HepG2 (cell line): Measurements from ENCODE around the gene TLR3. TPM values are rescaled to one million over a fixed set of nuclear protein-coding genes. Genes with fewer than 3 reads are reported as not detected.

Experiments
- ATAC-seq: fragments of 200-7000 bp; cut with Tn5 transposase; 3 replicates; pipeline ENCODE4 v1.9.1; 2020; ENCODE audit warnings: mild to moderate bottlenecking, moderate library complexity
- Bru-seq: library from RNA; stranded (reverse); fragments of 400-500 nt; gene quantifications from one replicate; lab custom pipeline; 2021; lab: Mats Ljungman, UMichigan
- BruChase-seq, 2 experiments: library from RNA; stranded (reverse); fragments of 400-500 nt; gene quantifications; one replicate each; lab custom pipeline; 2021; lab: Mats Ljungman, UMichigan
- BruUV-seq: library from RNA; stranded (reverse); fragments of 400-500 nt; replicated peaks from 2 replicates; lab custom pipeline; 2021; lab: Mats Ljungman, UMichigan
- CTCF ChIA-PET: fragments of 300-600 bp; formaldehyde crosslinking; extraction: SDS; loops from one replicate; lab custom pipeline; 2021; ENCODE audit warnings: low total read pairs, inconsistent platforms, low intra/inter-chr PET ratio; lab: Yijun Ruan, JAX
- POLR2A ChIA-PET: fragments of 350-600 bp; sonication (Branson Sonifier 250); formaldehyde crosslinking; loops from one replicate; lab custom pipeline; 2020; ENCODE audit warnings: antibody characterized with exemption, inconsistent platforms; lab: Yijun Ruan, JAX
- DNase-seq: peaks from one replicate; pipeline ENCODE4 v3.0.0-alpha.2; 2015; ENCODE audit warnings: low spot score
- FAIRE-seq: peaks from 3 replicates; lab custom pipeline; 2011; peaks lifted over from hg19 to GRCh38; lab: Jason Lieb, UNC
- H2AFZ ChIP-seq: one replicate; pipeline ENCODE4 v1.6.1; 2011; ENCODE audit warnings: low read length, inconsistent platforms
- H3K27ac ChIP-seq: fragments of 300-600 bp; 3 replicates; pipeline ENCODE4 v1.8.0; 2011; ENCODE audit warnings: mixed run types, mild to moderate bottlenecking, mixed read lengths, low read length, inconsistent platforms; ENCODE audit not compliant: insufficient read depth; ENCODE audit errors: extremely low read length
- H3K27me3 ChIP-seq, 2 experiments: fragments of 200-600 bp in 1 of 2; 2 replicates in 1 of 2; 3 replicates in 1 of 2; pipeline versions ENCODE4 v1.6.0 to v1.8.0; 2011; ENCODE audit warnings: low read length in 2 of 2, mild to moderate bottlenecking in 2 of 2, moderate library complexity in 2 of 2, inconsistent platforms in 1 of 2; ENCODE audit not compliant: insufficient read depth in 2 of 2, control insufficient read depth in 1 of 2
- H3K36me3 ChIP-seq, 2 experiments: fragments of 200-600 bp in 1 of 2; replicated peaks in 1 of 2; 2 replicates in 1 of 2; 3 replicates in 1 of 2; pipeline versions ENCODE4 v1.5.1 to v1.8.0; 2011; ENCODE audit warnings: low read length in 2 of 2, inconsistent platforms in 1 of 2; ENCODE audit not compliant: insufficient read depth in 2 of 2, control insufficient read depth in 1 of 2
- H3K4me1 ChIP-seq: 2 replicates; pipeline ENCODE4 v1.5.1; 2012; ENCODE audit warnings: low read length, inconsistent platforms; ENCODE audit not compliant: insufficient read depth
- H3K4me2 ChIP-seq: 2 replicates; pipeline ENCODE4 v1.6.0; 2011; ENCODE audit warnings: low read depth, low read length, inconsistent platforms
- H3K4me3 ChIP-seq, 3 experiments: fragments of 200-600 bp in 1 of 3; sonication (generic), shearing (Covaris generic) in 1 of 3; replicated peaks in 1 of 3; 2 replicates each; pipeline ENCODE4 v1.5.1; 2011 to 2016; ENCODE audit warnings: low read length in 3 of 3, inconsistent platforms in 2 of 3, low read depth in 2 of 3, mild to moderate bottlenecking in 2 of 3, control low read depth in 1 of 3, mixed read lengths in 1 of 3; ENCODE audit not compliant: insufficient read depth in 1 of 3
- H3K79me2 ChIP-seq: one replicate; pipeline ENCODE4 v1.6.1; 2011; ENCODE audit warnings: low read length, inconsistent platforms; ENCODE audit not compliant: insufficient read depth
- H3K9ac ChIP-seq: 2 replicates; pipeline ENCODE4 v1.6.0; 2011; ENCODE audit warnings: mild to moderate bottlenecking, low read depth, low read length, inconsistent platforms; ENCODE audit not compliant: insufficient read depth
- H3K9me3 ChIP-seq: 2 replicates; pipeline ENCODE4 v1.5.1; 2012; ENCODE audit warnings: mild to moderate bottlenecking, low read length
- H4K20me1 ChIP-seq: 2 replicates; pipeline ENCODE4 v1.6.0; 2011; ENCODE audit warnings: inconsistent platforms, mild to moderate bottlenecking, low read length, moderate library complexity; ENCODE audit not compliant: insufficient read depth
- FOXK2 ChIP-seq: fragments of 450-650 bp; IDR thresholded peaks from 2 replicates; pipeline ENCODE4 v1.6.1; 2016
- IRF2 ChIP-seq: IDR thresholded peaks from 2 replicates; pipeline ENCODE4 v1.6.1; 2018; ENCODE audit warnings: missing genetic modification reagents, missing compliant biosample characterization
- XRCC5 ChIP-seq: fragments of 200-400 bp; formaldehyde crosslinking; optimal IDR thresholded peaks from 2 replicates; pipeline ENCODE3; 2017; ENCODE audit warnings: mild to moderate bottlenecking, low read length
- WGBS: methylation state at CpG from one replicate; pipeline ENCODE4 v1.1.6; 2017; ENCODE audit warnings: low lambda C conversion rate; 5-methylcytosine and 5-hydroxymethylcytosine counted together
- in situ Hi-C: cut with HindIII; loops from 2 replicates; pipeline ENCODE4 v1.10.0; 2017; ENCODE audit warnings: low pct_unique_long_range_greater_than_20kb; ENCODE audit not compliant: extremely low pct_ligation_motif_present
- intact Hi-C: fragments of 100-400 bp; cut with micrococcal nuclease; formaldehyde crosslinking; loops from one replicate; pipeline ENCODE4 v1.10.0; 2022; ENCODE audit not compliant: unreplicated experiment
- long read RNA-seq, 2 experiments: library from RNA in 1 of 2; library from polyadenylated mRNA in 1 of 2; stranded (forward) in 1 of 2; unstranded in 1 of 2; transcript quantifications; one replicate each; pipeline ENCODE4 v2.0.0, GENCODE V29; 2019 to 2022
- polyA minus RNA-seq, 3 experiments: library from RNA; depleted of rRNA, polyadenylated mRNA; stranded (reverse); fragments of >200 nt; gene quantifications; 2 replicates each; pipeline ENCODE4 v1.2.3, GENCODE V29; 2011; ENCODE audit warnings: low replicate concordance in 1 of 3
- polyA plus RNA-seq, 8 experiments: library from polyadenylated mRNA; depleted of rRNA in 3 of 8; stranded (reverse) in 7 of 8; unstranded in 1 of 8; fragments of >200 nt; fragmentation: Illumina TruSeq in 4 of 8; extraction: Trizol in 4 of 8; gene quantifications; 2 replicates each; pipeline versions ENCODE4 v1.2.1 to v1.2.3, GENCODE V29; 2011 to 2016; ENCODE audit warnings: low read depth in 4 of 8, missing spikeins in 1 of 8, mixed read lengths in 1 of 8; ENCODE audit not compliant: insufficient read depth in 1 of 8
- total RNA-seq, 5 experiments: library from RNA; depleted of rRNA; stranded (reverse); fragments of >200 nt; fragmentation: Illumina TruSeq; extraction: Trizol; gene quantifications; 2 replicates each; pipeline ENCODE4 v1.2.3, GENCODE V29; 2016; ENCODE audit warnings: low read depth in 1 of 5
- TF ChIP-seq, protein P1 (sequence below): sonication (generic); formaldehyde crosslinking; IDR thresholded peaks from 2 replicates; pipeline ENCODE4 v1.4.0; 2020; ENCODE audit warnings: low read depth, missing genetic modification reagents
- TF ChIP-seq, protein P2 (sequence below): sonication (generic); formaldehyde crosslinking; IDR thresholded peaks from 2 replicates; pipeline ENCODE4 v1.4.0; 2020; ENCODE audit warnings: missing genetic modification reagents

Gene TLR3
- total RNA-seq (2016; rRNA removed; fragmentation: Illumina TruSeq; extraction: Trizol) = 0.07 and 0.11 TPM in 2 replicates
- total RNA-seq (2016; cell fraction: cytosol; rRNA removed; fragmentation: Illumina TruSeq; extraction: Trizol; ENCODE audit: low read depth) = not detected in 2 replicates
- total RNA-seq (2016; cell fraction: insoluble cytoplasmic fraction; rRNA removed; fragmentation: Illumina TruSeq; extraction: Trizol) = 0.07 and 0.13 TPM in 2 replicates
- 0.10 TPM in 1 of 2 replicates, not detected in the other for total RNA-seq (2016; cell fraction: membrane; rRNA removed; fragmentation: Illumina TruSeq; extraction: Trizol)
- total RNA-seq (2016; cell fraction: nucleus; rRNA removed; fragmentation: Illumina TruSeq; extraction: Trizol) = 0.22 and 0.31 TPM in 2 replicates
- 0.20 and 0.38 TPM in 2 replicates for polyA plus RNA-seq (2011; rRNA removed)
- polyA plus RNA-seq (2011; cell fraction: cytosol; rRNA removed) = 0.20 and 0.45 TPM in 2 replicates
- 0.07 TPM in 1 of 2 replicates, not detected in the other for polyA plus RNA-seq (2011; cell fraction: nucleus; rRNA removed)
- polyA plus RNA-seq (2012) = 0.72 and 1.6 TPM in 2 replicates
- polyA plus RNA-seq (2016; cell fraction: cytosol; fragmentation: Illumina TruSeq; extraction: Trizol; ENCODE audit: low read depth) = not detected in 2 replicates
- polyA plus RNA-seq (2016; cell fraction: insoluble cytoplasmic fraction; fragmentation: Illumina TruSeq; extraction: Trizol; ENCODE audit: low read depth) = not detected in 2 replicates
- polyA plus RNA-seq (2016; cell fraction: membrane; fragmentation: Illumina TruSeq; extraction: Trizol; ENCODE audit: low read depth) = 0.15 TPM in 1 of 2 replicates, not detected in the other
- polyA plus RNA-seq (2016; cell fraction: nucleus; fragmentation: Illumina TruSeq; extraction: Trizol; ENCODE audit: insufficient read depth, low read depth) = not detected in 2 replicates
- polyA minus RNA-seq (2011; rRNA and poly(A)+ RNA removed; ENCODE audit: low replicate concordance) = 0.66 and 11.4 TPM in 2 replicates
- 0.69 TPM in 1 of 2 replicates, not detected in the other for polyA minus RNA-seq (2011; cell fraction: cytosol; rRNA and poly(A)+ RNA removed)
- 0.25 and 0.52 TPM in 2 replicates for polyA minus RNA-seq (2011; cell fraction: nucleus; rRNA and poly(A)+ RNA removed)
- Bru-seq, nascent RNA = percentile 8 among the genes with signal in this experiment
- BruChase-seq, experiment 1, labeled RNA remaining after a 6-hour chase = percentile 13 among the genes with signal in this experiment
- BruChase-seq, experiment 2, labeled RNA remaining after a 2-hour chase = percentile 11 among the genes with signal in this experiment
- long read RNA-seq, experiment 1 = 0 reads
- long read RNA-seq, experiment 2 = 0 reads

DNA sequence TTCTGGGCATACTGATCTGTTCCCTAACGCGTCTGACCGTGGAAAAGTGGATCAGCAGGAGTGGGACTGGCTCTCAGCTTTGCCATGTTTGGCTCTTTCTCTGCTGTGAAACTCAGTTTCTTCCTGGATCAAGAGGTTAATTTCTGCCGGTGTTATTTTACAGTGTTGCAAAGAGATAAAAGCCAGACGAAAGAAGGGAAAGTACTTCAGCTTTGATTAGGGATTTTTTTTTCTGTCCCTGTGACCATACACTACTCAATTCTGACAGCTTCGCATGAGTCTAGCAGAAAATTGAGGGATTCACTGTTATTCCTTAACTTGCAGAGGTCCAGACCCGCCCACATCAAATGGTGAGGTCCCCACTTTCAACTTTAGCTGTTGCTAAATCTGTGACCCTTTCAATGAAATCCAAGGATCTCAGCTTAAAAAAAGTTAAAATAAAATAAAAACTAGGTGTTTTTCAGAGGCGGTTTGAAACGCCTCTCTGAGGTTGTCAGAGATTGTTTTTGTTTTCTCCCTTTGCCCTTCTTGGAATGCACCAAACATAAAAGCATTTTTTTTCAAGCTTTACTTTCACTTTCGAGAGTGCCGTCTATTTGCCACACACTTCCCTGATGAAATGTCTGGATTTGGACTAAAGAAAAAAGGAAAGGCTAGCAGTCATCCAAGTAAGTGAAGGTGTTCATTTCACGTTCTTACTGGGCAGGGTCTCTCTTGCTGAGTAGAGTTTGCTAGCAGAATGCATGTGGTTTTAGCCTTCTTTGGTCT, at the start of gene TLR3:
TSS of gene TLR3 (plus strand) at position 576 of the 768 bp plus-strand sequence. CDS start 7,464 bp downstream, outside the sequence.
- peak within 1 kb of the TSS; percentile 80 for H3K4me2 ChIP-seq
- ATAC-seq = peak; percentile 49
- in situ Hi-C loops (no loop called here), intact Hi-C loops (loop anchor here (1.0 to 5.0 kb wide), 2 partner anchors 69 to 134 kb away; no protein-coding TSS in a partner anchor)
- no peaks in the 10 kb centered on the region for H3K79me2 ChIP-seq
- no peak within 1 kb of the TSS; the same call in 1 of the 2 replicates for H3K9ac ChIP-seq
- H2AFZ ChIP-seq = peak within 1 kb of the TSS; percentile 87
- H3K9me3 ChIP-seq = no peaks in the 10 kb centered on the region
- peaks cover 0 to 3% of the 10 kb centered on the region in 2 experiments; a peak in 1 of 5 replicates for H3K27me3 ChIP-seq
- POLR2A ChIA-PET = no interaction called here
- WGBS = 8% methylated on average over 12 of the region's 12 CpGs
- CTCF ChIA-PET = interaction anchor here (1.1 kb wide), 1 partner anchor 69 kb away, joined by 3 read pairs; no protein-coding TSS in a partner anchor
- no peak within 1 kb of the TSS for H3K27ac ChIP-seq
- no TSS peak for BruUV-seq
- no peaks in the 10 kb centered on the region for H3K36me3 ChIP-seq
- no peak for FAIRE-seq
- H3K4me3 ChIP-seq = peak within 1 kb of the TSS; percentile 28 to 55 (median 41)
- peaks cover 22% of the 10 kb centered on the region for H3K4me1 ChIP-seq
- no peaks in the 10 kb centered on the region for H4K20me1 ChIP-seq
- no peak for DNase-seq
- TF ChIP-seq FOXK2 (no peak), IRF2 (CRISPR knock-in tag) (peak; percentile 29; the same call in 1 of the 2 replicates), XRCC5 (no peak)
- TF ChIP-seq, protein P1, sequence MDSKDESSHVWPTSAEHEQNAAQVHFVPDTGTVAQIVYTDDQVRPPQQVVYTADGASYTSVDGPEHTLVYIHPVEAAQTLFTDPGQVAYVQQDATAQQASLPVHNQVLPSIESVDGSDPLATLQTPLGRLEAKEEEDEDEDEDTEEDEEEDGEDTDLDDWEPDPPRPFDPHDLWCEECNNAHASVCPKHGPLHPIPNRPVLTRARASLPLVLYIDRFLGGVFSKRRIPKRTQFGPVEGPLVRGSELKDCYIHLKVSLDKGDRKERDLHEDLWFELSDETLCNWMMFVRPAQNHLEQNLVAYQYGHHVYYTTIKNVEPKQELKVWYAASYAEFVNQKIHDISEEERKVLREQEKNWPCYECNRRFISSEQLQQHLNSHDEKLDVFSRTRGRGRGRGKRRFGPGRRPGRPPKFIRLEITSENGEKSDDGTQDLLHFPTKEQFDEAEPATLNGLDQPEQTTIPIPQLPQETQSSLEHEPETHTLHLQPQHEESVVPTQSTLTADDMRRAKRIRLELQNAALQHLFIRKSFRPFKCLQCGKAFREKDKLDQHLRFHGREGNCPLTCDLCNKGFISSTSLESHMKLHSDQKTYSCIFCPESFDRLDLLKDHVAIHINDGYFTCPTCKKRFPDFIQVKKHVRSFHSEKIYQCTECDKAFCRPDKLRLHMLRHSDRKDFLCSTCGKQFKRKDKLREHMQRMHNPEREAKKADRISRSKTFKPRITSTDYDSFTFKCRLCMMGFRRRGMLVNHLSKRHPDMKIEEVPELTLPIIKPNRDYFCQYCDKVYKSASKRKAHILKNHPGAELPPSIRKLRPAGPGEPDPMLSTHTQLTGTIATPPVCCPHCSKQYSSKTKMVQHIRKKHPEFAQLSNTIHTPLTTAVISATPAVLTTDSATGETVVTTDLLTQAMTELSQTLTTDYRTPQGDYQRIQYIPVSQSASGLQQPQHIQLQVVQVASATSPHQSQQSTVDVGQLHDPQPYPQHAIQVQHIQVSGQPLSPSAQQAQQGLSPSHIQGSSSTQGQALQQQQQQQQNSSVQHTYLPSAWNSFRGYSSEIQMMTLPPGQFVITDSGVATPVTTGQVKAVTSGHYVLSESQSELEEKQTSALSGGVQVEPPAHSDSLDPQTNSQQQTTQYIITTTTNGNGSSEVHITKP (CRISPR knock-in tag) = 0 out of 2 replicates have a peak, but pooled peaks have one; percentile 35
- TF ChIP-seq, protein P2, sequence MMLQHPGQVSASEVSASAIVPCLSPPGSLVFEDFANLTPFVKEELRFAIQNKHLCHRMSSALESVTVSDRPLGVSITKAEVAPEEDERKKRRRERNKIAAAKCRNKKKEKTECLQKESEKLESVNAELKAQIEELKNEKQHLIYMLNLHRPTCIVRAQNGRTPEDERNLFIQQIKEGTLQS = no peak
- TF ChIP-seq, all 625 proteins: peak for 2
